HEK293 (cell line): ENCODE data around the gene TGFB2.

Experiments
- CTCF ChIA-PET: fragments of 350-600 bp; formaldehyde crosslinking; extraction: SDS; loops from one replicate; lab custom pipeline; 2021; ENCODE audit warnings: antibody characterized with exemption; lab: Yijun Ruan, JAX
- POLR2A ChIA-PET: fragments of 300-600 bp; formaldehyde crosslinking; extraction: SDS; loops from one replicate; lab custom pipeline; 2020; ENCODE audit warnings: antibody characterized with exemption, inconsistent platforms; lab: Yijun Ruan, JAX
- H3K27ac ChIP-seq: fragments of 200-500 bp; sonication (Bioruptor generic); 2 replicates; pipeline ENCODE4 v1.5.1; 2014; ENCODE audit warnings: low read depth, low read length, control low read depth, inconsistent platforms; ENCODE audit errors: extremely low read depth
- H3K36me3 ChIP-seq, 2 experiments: fragments of 200-500 bp in 1 of 2; sonication (Bioruptor generic) in 1 of 2; 1 replicate in 1 of 2; 2 replicates in 1 of 2; pipeline ENCODE4 v1.5.1; 2014 to 2017; ENCODE audit warnings: inconsistent platforms in 2 of 2, low read length in 2 of 2; ENCODE audit not compliant: control insufficient read depth in 2 of 2, insufficient read depth in 1 of 2
- H3K4me1 ChIP-seq: fragments of 200-500 bp; sonication (Bioruptor generic); 2 replicates; pipeline ENCODE4 v1.5.1; 2014; ENCODE audit warnings: mild to moderate bottlenecking, low read length, inconsistent platforms; ENCODE audit not compliant: control insufficient read depth, insufficient read depth
- H3K4me3 ChIP-seq: 2 replicates; pipeline ENCODE4 v1.5.1; 2011; ENCODE audit warnings: low read depth, mild to moderate bottlenecking, control low read depth, low read length, moderate library complexity
- H3K9me3 ChIP-seq: fragments of 200-500 bp; sonication (Bioruptor generic); 2 replicates; pipeline ENCODE4 v1.5.1; 2014; ENCODE audit warnings: low read depth, low read length, inconsistent platforms; ENCODE audit not compliant: control insufficient read depth, insufficient read depth
- GLI2 ChIP-seq: fragments of 450-650 bp; formaldehyde crosslinking; IDR thresholded peaks from 2 replicates; pipeline ENCODE4; 2017; ENCODE audit warnings: missing biosample characterization, missing genetic modification characterization, low read depth, borderline replicate concordance
- GLI4 ChIP-seq: fragments of 450-650 bp; formaldehyde crosslinking; IDR thresholded peaks from 2 replicates; pipeline ENCODE4 v1.5.1; 2016; ENCODE audit warnings: missing biosample characterization, missing genetic modification characterization
- KLF8 ChIP-seq: fragments of 450-650 bp; formaldehyde crosslinking; IDR thresholded peaks from 2 replicates; pipeline ENCODE4 v1.5.1; 2016; ENCODE audit warnings: missing biosample characterization, missing genetic modification characterization
- PRDM1 ChIP-seq: fragments of 450-650 bp; formaldehyde crosslinking; IDR thresholded peaks from 2 replicates; pipeline ENCODE4; 2016; ENCODE audit warnings: missing biosample characterization, missing genetic modification characterization
- TSHZ1 ChIP-seq: fragments of 450-650 bp; formaldehyde crosslinking; IDR thresholded peaks from 2 replicates; pipeline ENCODE4 v1.5.1; 2016; ENCODE audit warnings: missing biosample characterization, missing genetic modification characterization, borderline replicate concordance
- YY1 ChIP-seq: fragments of 450-650 bp; formaldehyde crosslinking; IDR thresholded peaks from 2 replicates; pipeline ENCODE4 v1.5.1; 2018; ENCODE audit warnings: missing biosample characterization, missing genetic modification characterization
- ZBTB7A ChIP-seq: fragments of 450-650 bp; formaldehyde crosslinking; IDR thresholded peaks from 2 replicates; pipeline ENCODE4 v1.5.1; 2016; ENCODE audit warnings: low read depth, missing biosample characterization, missing genetic modification characterization
- ZFP41 ChIP-seq: fragments of 450-650 bp; formaldehyde crosslinking; IDR thresholded peaks from 2 replicates; pipeline ENCODE4 v1.5.1; 2016; ENCODE audit warnings: missing biosample characterization, missing genetic modification characterization, borderline replicate concordance
- ZIC2 ChIP-seq: fragments of 450-650 bp; formaldehyde crosslinking; IDR thresholded peaks from 2 replicates; pipeline ENCODE4 v1.5.1; 2016; ENCODE audit warnings: missing biosample characterization, missing genetic modification characterization
- ZNF16 ChIP-seq: fragments of 450-650 bp; formaldehyde crosslinking; IDR thresholded peaks from 2 replicates; pipeline ENCODE4 v1.5.1; 2016; ENCODE audit warnings: low read depth, missing biosample characterization, missing genetic modification characterization
- ZNF23 ChIP-seq: fragments of 450-650 bp; formaldehyde crosslinking; IDR thresholded peaks from 2 replicates; pipeline ENCODE4 v1.5.1; 2016; ENCODE audit warnings: missing biosample characterization, missing genetic modification characterization, borderline replicate concordance
- ZNF391 ChIP-seq: fragments of 450-650 bp; formaldehyde crosslinking; IDR thresholded peaks from 2 replicates; pipeline ENCODE4 v1.5.1; 2016; ENCODE audit warnings: low read depth, missing biosample characterization, missing genetic modification characterization, borderline replicate concordance
- ZNF510 ChIP-seq: fragments of 450-650 bp; formaldehyde crosslinking; IDR thresholded peaks from 2 replicates; pipeline ENCODE4 v1.5.1; 2018; ENCODE audit warnings: mild to moderate bottlenecking, missing genetic modification characterization, missing biosample characterization; ENCODE audit not compliant: insufficient replicate concordance
- ZNF549 ChIP-seq: fragments of 450-650 bp; IDR thresholded peaks from 2 replicates; pipeline ENCODE4 v1.5.1; 2018; ENCODE audit warnings: missing biosample characterization, missing genetic modification characterization, mild to moderate bottlenecking, inconsistent platforms, moderate library complexity
- ZNF571 ChIP-seq: fragments of 450-650 bp; formaldehyde crosslinking; IDR thresholded peaks from 2 replicates; pipeline ENCODE4 v1.5.0; 2017; ENCODE audit warnings: missing biosample characterization, missing genetic modification characterization
- ZNF585B ChIP-seq: fragments of 450-650 bp; formaldehyde crosslinking; IDR thresholded peaks from 2 replicates; pipeline ENCODE4 v1.5.1; 2016; ENCODE audit warnings: missing biosample characterization, missing genetic modification characterization
- ZNF621 ChIP-seq: fragments of 450-650 bp; formaldehyde crosslinking; IDR thresholded peaks from 2 replicates; pipeline ENCODE4 v1.5.1; 2017; ENCODE audit warnings: missing biosample characterization, missing genetic modification characterization
- ZNF843 ChIP-seq: fragments of 450-650 bp; formaldehyde crosslinking; IDR thresholded peaks from 2 replicates; pipeline ENCODE4 v1.5.1; 2016; ENCODE audit warnings: missing biosample characterization, missing genetic modification characterization
- ZSCAN16 ChIP-seq: fragments of 450-650 bp; formaldehyde crosslinking; IDR thresholded peaks from 2 replicates; pipeline ENCODE4 v1.5.1; 2016; ENCODE audit warnings: missing biosample characterization, missing genetic modification characterization
- ZSCAN30 ChIP-seq: fragments of 450-650 bp; IDR thresholded peaks from 2 replicates; pipeline ENCODE4 v1.5.1; 2018; ENCODE audit warnings: missing biosample characterization, mild to moderate bottlenecking, missing genetic modification characterization, moderate library complexity
- TF ChIP-seq, protein P1 (sequence below): fragments of 450-650 bp; formaldehyde crosslinking; IDR thresholded peaks from 2 replicates; pipeline ENCODE4 v1.5.1; 2017; ENCODE audit warnings: missing biosample characterization, missing genetic modification characterization
- TF ChIP-seq, protein P2 (sequence below): fragments of 450-650 bp; formaldehyde crosslinking; conservative IDR thresholded peaks from 2 replicates; pipeline ENCODE4 v1.5.1; 2016; ENCODE audit warnings: low read depth, missing biosample characterization, missing genetic modification characterization

The TGFB2 gene

GRCh38 chr1:218382261-218382660 lies 37.1 kb downstream of the TGFB2 start:
- Histone ChIP-seq H3K4me3 (no peak overlapping the region), H3K4me1 (peaks cover 8% of the 10 kb centered on the region), H3K9me3 (no peaks in the 10 kb centered on the region), H3K27ac (no peak overlapping the region), H3K36me3 (no peaks in the 10 kb centered on the region)
- POLR2A ChIA-PET, result interaction anchor here (0.9 kb wide), 1 partner anchor 8 kb away, joined by 4 read pairs; no protein-coding TSS in a partner anchor
- TF ChIP-seq ZFP41, result no peak
- no peak for TF ChIP-seq ZNF510 (tag by site-specific recombination)
- no peak for TF ChIP-seq ZNF621
- no peak for TF ChIP-seq YY1
- CTCF ChIA-PET, result no interaction called here

GRCh38 chr1:218383051-218383450 lies 37.9 kb downstream of the TGFB2 start:
- no peak for TF ChIP-seq PRDM1 (tag by site-specific recombination)
- TF ChIP-seq, protein P1, sequence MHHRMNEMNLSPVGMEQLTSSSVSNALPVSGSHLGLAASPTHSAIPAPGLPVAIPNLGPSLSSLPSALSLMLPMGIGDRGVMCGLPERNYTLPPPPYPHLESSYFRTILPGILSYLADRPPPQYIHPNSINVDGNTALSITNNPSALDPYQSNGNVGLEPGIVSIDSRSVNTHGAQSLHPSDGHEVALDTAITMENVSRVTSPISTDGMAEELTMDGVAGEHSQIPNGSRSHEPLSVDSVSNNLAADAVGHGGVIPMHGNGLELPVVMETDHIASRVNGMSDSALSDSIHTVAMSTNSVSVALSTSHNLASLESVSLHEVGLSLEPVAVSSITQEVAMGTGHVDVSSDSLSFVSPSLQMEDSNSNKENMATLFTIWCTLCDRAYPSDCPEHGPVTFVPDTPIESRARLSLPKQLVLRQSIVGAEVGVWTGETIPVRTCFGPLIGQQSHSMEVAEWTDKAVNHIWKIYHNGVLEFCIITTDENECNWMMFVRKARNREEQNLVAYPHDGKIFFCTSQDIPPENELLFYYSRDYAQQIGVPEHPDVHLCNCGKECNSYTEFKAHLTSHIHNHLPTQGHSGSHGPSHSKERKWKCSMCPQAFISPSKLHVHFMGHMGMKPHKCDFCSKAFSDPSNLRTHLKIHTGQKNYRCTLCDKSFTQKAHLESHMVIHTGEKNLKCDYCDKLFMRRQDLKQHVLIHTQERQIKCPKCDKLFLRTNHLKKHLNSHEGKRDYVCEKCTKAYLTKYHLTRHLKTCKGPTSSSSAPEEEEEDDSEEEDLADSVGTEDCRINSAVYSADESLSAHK (tag by site-specific recombination), result no peak
- TF ChIP-seq ZSCAN30 (tag by site-specific recombination), result no peak
- TF ChIP-seq ZIC2 (tag by site-specific recombination), result no peak
- TF ChIP-seq GLI4 (tag by site-specific recombination), result no peak
- no peak for TF ChIP-seq ZNF23 (tag by site-specific recombination)
- ChIA-PET POLR2A (no interaction called here), CTCF (interaction anchor here (0.6 kb wide), 1 partner anchor 113 kb away, joined by 3 read pairs; no protein-coding TSS in a partner anchor)
- Histone ChIP-seq H3K4me3 (no peak overlapping the region), H3K9me3 (no peaks in the 10 kb centered on the region), H3K4me1 (peaks cover 4% of the 10 kb centered on the region; the same call in 1 of the 2 replicates), H3K36me3 (no peaks in the 10 kb centered on the region), H3K27ac (no peak overlapping the region)

GRCh38 chr1:218383681-218384080 lies 38.5 kb downstream of the TGFB2 start:
- H3K9me3 ChIP-seq, result no peaks in the 10 kb centered on the region
- H3K36me3 ChIP-seq, result no peaks in the 10 kb centered on the region
- no peak overlapping the region for H3K4me3 ChIP-seq
- H3K4me1 ChIP-seq, result peaks cover 4% of the 10 kb centered on the region; the same call in 1 of the 2 replicates
- ChIA-PET POLR2A (no interaction called here), CTCF (interaction anchor here (0.6 kb wide), 1 partner anchor 112 kb away, joined by 3 read pairs; no protein-coding TSS in a partner anchor)
- no peak for TF ChIP-seq ZNF16 (tag by site-specific recombination)
- no peak for TF ChIP-seq ZNF571 (tag by site-specific recombination)
- no peak for TF ChIP-seq TSHZ1 (tag by site-specific recombination)
- TF ChIP-seq ZSCAN16, result no peak
- TF ChIP-seq GLI2, result no peak
- TF ChIP-seq ZNF843 (tag by site-specific recombination), result no peak
- TF ChIP-seq, protein P2, sequence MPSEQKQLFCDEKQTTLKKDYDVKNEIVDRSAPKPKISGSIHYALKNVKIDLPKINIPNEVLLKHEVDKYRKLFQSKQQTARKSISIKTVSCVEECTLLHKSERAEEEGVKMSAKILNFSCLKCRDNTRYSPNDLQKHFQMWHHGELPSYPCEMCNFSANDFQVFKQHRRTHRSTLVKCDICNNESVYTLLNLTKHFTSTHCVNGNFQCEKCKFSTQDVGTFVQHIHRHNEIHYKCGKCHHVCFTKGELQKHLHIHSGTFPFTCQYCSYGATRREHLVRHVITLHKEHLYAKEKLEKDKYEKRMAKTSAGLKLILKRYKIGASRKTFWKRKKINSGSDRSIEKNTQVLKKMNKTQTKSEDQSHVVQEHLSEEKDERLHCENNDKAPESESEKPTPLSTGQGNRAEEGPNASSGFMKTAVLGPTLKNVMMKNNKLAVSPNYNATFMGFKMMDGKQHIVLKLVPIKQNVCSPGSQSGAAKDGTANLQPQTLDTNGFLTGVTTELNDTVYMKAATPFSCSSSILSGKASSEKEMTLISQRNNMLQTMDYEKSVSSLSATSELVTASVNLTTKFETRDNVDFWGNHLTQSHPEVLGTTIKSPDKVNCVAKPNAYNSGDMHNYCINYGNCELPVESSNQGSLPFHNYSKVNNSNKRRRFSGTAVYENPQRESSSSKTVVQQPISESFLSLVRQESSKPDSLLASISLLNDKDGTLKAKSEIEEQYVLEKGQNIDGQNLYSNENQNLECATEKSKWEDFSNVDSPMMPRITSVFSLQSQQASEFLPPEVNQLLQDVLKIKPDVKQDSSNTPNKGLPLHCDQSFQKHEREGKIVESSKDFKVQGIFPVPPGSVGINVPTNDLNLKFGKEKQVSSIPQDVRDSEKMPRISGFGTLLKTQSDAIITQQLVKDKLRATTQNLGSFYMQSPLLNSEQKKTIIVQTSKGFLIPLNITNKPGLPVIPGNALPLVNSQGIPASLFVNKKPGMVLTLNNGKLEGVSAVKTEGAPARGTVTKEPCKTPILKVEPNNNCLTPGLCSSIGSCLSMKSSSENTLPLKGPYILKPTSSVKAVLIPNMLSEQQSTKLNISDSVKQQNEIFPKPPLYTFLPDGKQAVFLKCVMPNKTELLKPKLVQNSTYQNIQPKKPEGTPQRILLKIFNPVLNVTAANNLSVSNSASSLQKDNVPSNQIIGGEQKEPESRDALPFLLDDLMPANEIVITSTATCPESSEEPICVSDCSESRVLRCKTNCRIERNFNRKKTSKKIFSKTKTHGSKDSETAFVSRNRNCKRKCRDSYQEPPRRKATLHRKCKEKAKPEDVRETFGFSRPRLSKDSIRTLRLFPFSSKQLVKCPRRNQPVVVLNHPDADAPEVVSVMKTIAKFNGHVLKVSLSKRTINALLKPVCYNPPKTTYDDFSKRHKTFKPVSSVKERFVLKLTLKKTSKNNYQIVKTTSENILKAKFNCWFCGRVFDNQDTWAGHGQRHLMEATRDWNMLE (tag by site-specific recombination), result no peak
- TF ChIP-seq ZNF391 (tag by site-specific recombination), result no peak
- TF ChIP-seq ZNF549 (tag by site-specific recombination), result no peak
- TF ChIP-seq ZNF585B (tag by site-specific recombination), result no peak
- TF ChIP-seq ZBTB7A (tag by site-specific recombination), result no peak
- no peak for TF ChIP-seq KLF8 (tag by site-specific recombination)
- TF ChIP-seq, all 188 proteins: peak for 0
- no peak overlapping the region for H3K27ac ChIP-seq
